ENCODE data around the gene FBXL15.

Gene FBXL15

GRCh38 chr10:102470579-102471546 is 50.2 kb downstream of the FBXL15 start:
- no peak for DNase-seq (ENCODE audit: insufficient read length, low spot score)
- TF ChIP-seq CTCF (IDR thresholded peaks at IDR 0.05; ENCODE audit: insufficient read depth, missing control alignments), result no peak
- FAIRE-seq, result no peak

Data from D721Med (cell line).